H4 (cell line): ENCODE data around the gene AATK. TPM values are rescaled to one million over a fixed set of nuclear protein-coding genes. Genes with fewer than 3 reads are reported as not detected.

Source experiments
- DNase-seq: peaks from one replicate; pipeline ENCODE4 v3.0.0-alpha.2; 2015; ENCODE audit warnings: low spot score
- total RNA-seq: library from RNA; depleted of rRNA; stranded (reverse); fragments of >200 nt; shearing (Covaris generic); gene quantifications from 2 replicates; pipeline ENCODE4 v1.2.3, GENCODE V29; 2014; rRNA removed

The AATK gene
- 0.08 and 0.33 TPM in 2 replicates for total RNA-seq

GRCh38 chr17:81166033-81166492 lies at the start of gene AATK:
TSS of gene AATK (minus strand) at chr17:81166221. CDS start at chr17:81165992, 229 bp downstream.
- DNase-seq, result no peak

DNA sequence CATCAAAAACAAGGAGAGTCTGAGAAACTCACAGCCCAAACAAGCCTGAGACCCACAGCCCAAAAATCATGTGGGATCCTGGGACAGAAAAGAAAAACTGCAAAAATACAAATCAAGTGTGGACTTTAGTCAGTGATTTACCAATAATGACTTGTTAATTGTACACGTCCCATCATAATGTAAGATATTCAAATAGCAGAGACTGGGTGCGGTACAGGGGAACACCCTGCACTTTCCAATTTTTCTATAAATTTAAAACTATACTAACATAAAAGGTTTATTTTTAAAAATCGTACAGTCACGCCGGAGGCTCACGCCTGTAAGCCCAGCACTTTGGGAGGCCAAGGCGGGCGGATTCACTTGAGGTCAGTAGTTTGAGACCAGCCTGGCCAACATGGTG lies 48.0 kb upstream of the AATK start:
- no peak for DNase-seq

DNA sequence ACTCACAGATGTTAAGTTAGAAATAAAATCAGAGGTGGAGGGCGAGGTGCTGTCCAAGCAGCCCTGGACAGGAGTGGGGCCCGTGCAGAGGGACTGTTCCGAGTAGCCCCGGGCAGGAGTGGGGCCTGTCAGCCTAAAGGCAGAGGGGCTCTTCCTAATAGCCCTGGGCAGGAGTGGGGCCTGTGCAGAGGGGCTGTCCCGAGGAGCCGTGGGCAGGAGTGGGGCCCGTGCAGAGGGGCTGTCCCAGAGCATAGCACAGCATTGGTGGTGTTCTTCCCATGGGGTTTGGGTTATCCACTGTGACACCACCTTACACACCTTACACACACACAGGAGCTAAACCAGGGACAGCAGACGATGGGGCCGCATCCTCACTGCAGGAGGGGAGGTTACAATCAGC lies 46.3 kb upstream of the AATK start:
- no peak for DNase-seq

DNA sequence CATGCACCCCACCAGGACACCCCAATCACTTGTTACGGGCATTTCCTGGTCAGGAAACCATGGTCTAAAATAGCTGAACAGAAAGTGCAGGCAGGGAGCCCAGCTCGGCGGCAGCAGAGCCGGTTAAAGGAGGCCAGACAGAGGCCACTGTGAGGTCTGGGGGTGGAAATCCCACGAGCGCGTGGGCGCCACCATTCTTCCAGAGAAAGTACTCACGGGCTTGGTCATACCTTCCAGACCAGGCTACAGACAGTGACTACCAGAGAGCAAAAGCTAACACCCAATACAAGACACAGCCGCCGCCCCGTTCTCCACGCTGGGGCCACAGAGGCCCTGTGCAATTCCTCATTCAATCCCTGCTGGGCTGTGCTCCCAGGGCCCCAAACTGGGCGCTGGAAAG lies 44.8 kb upstream of the AATK start:
- no peak for DNase-seq

GRCh38 chr17:81210466-81210865 lies 44.4 kb upstream of the AATK start:
- no peak for DNase-seq

DNA sequence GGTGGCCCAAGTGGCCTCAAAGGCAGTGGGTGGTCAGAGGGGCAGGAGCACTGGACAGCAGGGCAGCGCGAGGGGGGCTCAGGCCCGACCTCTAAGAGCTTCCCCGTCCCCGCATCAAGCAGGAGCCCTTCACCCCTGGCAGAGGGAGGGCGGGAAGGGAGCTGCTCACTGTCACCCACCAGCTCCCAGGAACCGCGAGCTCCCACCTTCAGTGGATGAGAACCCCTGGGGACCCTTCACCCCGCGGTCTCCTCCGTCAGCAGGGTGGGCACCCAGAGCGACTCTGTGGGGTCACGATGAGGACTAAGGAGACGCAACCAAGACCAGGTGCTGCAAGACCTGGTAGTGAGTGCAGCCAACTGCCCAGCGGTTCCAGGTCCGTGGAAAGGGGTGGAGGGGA lies 43.1 kb upstream of the AATK start:
- DNase-seq, result no peak

DNA sequence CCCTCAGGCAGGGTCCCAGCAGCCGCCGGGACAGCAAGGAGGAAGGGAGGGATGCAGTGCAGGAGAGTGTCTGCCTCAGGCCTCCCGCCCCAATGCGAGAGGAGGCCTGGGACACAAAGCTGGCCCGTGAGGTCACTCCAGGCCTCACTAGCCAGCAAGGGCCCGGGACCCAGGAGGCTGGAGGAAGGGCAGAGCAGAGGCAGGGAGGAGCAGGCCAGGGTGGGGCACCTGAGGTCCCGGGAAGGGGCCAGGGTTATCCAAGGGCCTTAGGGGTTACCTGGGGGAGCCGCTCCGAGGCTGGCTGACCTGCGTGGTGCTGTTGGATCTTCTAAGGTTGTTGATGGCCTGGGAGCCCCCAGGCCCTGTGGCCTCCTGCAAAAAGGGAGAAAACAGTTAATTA lies 42.6 kb upstream of the AATK start:
- DNase-seq, result no peak

GRCh38 chr17:81207610-81208581 lies 41.9 kb upstream of the AATK start:
- DNase-seq, result no peak

- DNase-seq, result no peak
Measured at GRCh38 chr17:81206657-81207056, 40.6 kb upstream of the AATK start.

DNA sequence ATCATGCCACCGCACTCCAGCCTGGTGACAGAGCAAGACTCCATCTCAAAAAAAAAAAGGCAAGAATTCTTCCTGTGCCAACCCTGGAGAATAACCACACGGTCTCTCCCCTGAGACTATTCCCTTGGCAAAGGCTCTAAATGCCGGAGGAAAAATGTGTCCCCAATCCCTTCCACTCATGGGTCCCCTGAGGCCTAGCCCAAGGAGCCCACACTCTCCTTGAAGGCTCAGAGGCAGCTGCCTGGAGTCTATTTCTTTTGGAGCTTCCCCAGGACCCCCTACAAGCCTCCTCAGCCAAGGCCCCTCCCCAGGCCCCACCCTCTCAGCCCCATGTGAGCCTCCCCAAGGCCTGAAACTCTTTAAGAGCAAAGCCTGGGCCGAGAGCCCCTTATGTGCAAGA lies 40.1 kb upstream of the AATK start:
- DNase-seq, result no peak

- no peak for DNase-seq
Measured at GRCh38 chr17:81204578-81204977, 38.6 kb upstream of the AATK start.

- no peak for DNase-seq
Measured at GRCh38 chr17:81203136-81203535, 37.1 kb upstream of the AATK start.

- no peak for DNase-seq
Measured at GRCh38 chr17:81202318-81202717, 36.3 kb upstream of the AATK start.

GRCh38 chr17:81200695-81201580 lies 34.9 kb upstream of the AATK start:
- peak; percentile 72 for DNase-seq

DNA sequence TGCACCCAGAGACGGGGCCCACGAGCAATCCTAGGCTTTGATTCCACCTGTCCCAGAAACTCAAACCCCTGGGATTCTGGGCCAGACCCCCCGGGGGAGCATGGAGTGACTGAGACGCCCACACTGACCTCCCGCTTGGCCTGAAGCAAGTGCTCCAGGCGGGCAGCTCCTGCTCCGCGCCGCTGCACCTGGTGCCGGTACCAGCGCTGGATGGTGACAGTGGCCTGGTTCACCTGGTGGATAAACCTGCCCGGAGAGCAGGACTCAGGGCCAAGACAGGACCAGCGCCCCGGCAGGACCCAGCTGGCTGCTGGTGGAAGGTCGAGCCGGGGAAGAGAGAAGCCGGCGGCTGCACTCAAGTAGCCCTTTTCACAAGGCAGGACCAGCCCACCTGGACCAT lies 34.2 kb upstream of the AATK start:
- DNase-seq, result no peak

- DNase-seq, result no peak
Measured at GRCh38 chr17:81199482-81199830, 33.4 kb upstream of the AATK start.

GRCh38 chr17:81198826-81199481 lies 32.9 kb upstream of the AATK start:
- no peak for DNase-seq

DNA sequence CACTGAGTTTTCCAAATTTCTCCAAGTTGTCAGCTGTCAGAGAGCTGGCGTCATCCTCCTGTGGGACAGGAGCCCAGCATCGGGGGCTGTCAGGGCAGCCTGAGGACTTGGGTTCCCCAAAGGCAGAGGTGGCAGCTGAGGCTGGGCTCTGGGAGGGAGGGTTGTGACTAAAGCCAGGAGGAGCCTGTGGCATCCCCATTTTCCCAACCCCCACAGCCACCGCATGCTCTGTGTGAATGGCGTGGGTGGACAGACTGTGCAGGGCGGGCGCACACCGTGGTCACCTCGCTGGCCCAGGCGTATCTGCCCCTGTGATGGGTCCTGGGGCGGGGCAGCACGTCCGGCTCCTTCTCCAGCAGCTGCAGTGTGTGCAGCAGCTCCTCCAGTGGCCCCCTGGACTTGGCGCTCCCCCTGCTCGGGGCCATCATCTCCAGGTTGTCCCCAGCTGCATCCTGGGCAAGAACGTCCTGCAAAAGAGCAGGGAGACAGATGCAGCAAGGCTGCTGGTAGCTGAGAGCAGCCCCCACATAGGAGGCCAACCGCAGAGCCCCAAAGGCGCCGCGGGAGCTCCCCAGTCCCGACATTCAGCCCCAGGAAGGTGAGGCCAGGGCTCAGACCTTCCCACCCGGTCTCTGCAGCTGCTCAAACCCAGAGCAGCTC lies 31.9 kb upstream of the AATK start:
- DNase-seq, result no peak

DNA sequence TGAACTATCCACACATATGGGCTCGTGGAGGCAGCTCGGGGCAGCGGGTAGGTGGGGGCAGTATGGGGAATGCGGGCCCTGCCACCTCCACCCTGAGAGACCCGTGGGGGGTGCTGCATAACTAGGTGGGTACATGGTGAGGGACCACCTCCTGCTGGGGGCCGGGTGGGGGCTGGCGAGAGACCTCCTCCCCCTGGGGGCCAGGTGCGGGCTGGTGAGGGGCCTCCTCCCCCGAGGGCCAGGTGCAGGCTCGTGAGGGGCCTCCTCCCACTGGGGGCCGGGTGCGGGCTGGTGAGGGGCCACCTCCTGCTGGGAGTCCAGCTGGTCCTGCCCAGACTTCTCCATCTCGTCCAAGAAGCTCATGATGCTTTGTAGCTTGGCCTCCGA lies 31.4 kb upstream of the AATK start:
- DNase-seq, result no peak

GRCh38 chr17:81196505-81197408 lies 30.7 kb upstream of the AATK start:
- DNase-seq, result no peak
